Motor neuron (in vitro differentiated cells): ENCODE results near the gene ADGRG4. TPM values are rescaled to one million over a fixed set of nuclear protein-coding genes. Genes with fewer than 3 reads are reported as not detected.
A peak's percentile ranks its signal among the peaks of the same experiment; 100 is the strongest.
"Not testable (repeated sequence)": the region's sequence is repeated elsewhere in the genome, so short reads cannot be mapped to it uniquely, and the experiment has no call there.

ENCODE experiments used
- ATAC-seq, 8 experiments: fragments of 200-7000 bp; cut with Tn5 transposase; replicated peaks in 6 of 8; 2 replicates each; pipeline ENCODE4 v1.8.0; 2021; ENCODE audit warnings: mild to moderate bottlenecking in 8 of 8, moderate library complexity in 8 of 8
- H3K27ac ChIP-seq, 2 donors: fragments of 250-450 bp; sonication (Bioruptor Pico); 2 replicates each; pipeline ENCODE4 v1.9.0; 2021; ENCODE audit warnings: antibody characterized with exemption in 2 of 2, mild to moderate bottlenecking in 2 of 2, moderate library complexity in 1 of 2
- H3K4me1 ChIP-seq, 2 donors: fragments of 250-450 bp; sonication (Bioruptor Pico); replicated peaks in 1 of 2; 2 replicates each; pipeline ENCODE4 v1.6.1; 2021; ENCODE audit warnings: antibody characterized with exemption in 2 of 2, mild to moderate bottlenecking in 2 of 2, moderate library complexity in 1 of 2
- H3K4me3 ChIP-seq, 5 donors: fragments of 250-450 bp; sonication (Bioruptor Pico); 2 replicates each; pipeline ENCODE4 v1.9.0; 2021; ENCODE audit warnings: antibody characterized with exemption in 5 of 5, mild to moderate bottlenecking in 5 of 5, moderate library complexity in 4 of 5
- WGBS, 10 experiments: fragments of 450-650 bp; shearing (Covaris generic); methylation state at CpG; one replicate each; pipeline ENCODE4 v1.0.0; 2022; 5-methylcytosine and 5-hydroxymethylcytosine counted together
- in situ Hi-C, 9 experiments: fragments of 400-800 bp; cut with MboI; loops; one replicate each; pipeline ENCODE4 v1.15.0; 2021; ENCODE audit warnings: low sequenced_read_pairs in 9 of 9, low pct_unique_long_range_greater_than_20kb in 2 of 9; ENCODE audit not compliant: unreplicated experiment in 9 of 9
- total RNA-seq, 8 experiments: library from RNA; unstranded; fragments of 300-600 nt; gene quantifications; 2 replicates each; pipeline versions ENCODE4 v1.2.3 to v1.2.4, GENCODE V29; 2022

Gene ADGRG4
- total RNA-seq: under 1 TPM in 7 of 8 experiments, not detected in 1; under 0.01 to 0.17 (median 0.04) TPM

- in situ Hi-C loops, H3K4me1 ChIP-seq, ATAC-seq, H3K4me3 ChIP-seq, H3K27ac ChIP-seq: not testable (repeated sequence)
- no CpG with 5 or more reads among the region's 4 CpGs for WGBS, 10 experiments
Measured at GRCh38 chrX:136300721-136301120, at the start of gene ADGRG4. Gene ADGRG4 (plus strand): TSS chrX:136300963. CDS start chrX:136308778, 7,815 bp downstream.

- Histone ChIP-seq H3K4me3 (peak within 1 kb of the TSS; percentile 54 to 85 (median 75)), H3K4me1 (peaks cover 0 to 3% of the 10 kb centered on the region in 2 donors), H3K27ac (peak within 1 kb of the TSS in 1 of 2 donors; percentile 29)
- peak; percentile 83 to 95 (median 89) for ATAC-seq
- in situ Hi-C loops: no loop called here
- 0 to 50% (median 43%) methylated on average over 2 to 4 of the region's 73 CpGs; no CpG with 5 or more reads in 7 of the 10 experiments for WGBS, 10 experiments
Measured at GRCh38 chrX:136251041-136251991, 49.4 kb upstream of the ADGRG4 start, which contains the start of gene MAP7D3. Gene MAP7D3 (minus strand): TSS chrX:136251400. CDS start chrX:136251358, 42 bp downstream.

- ATAC-seq: no peak
- in situ Hi-C loops: no loop called here
- Histone ChIP-seq H3K4me3 (no peak overlapping the region), H3K27ac (no peak overlapping the region), H3K4me1 (peaks cover 0 to 3% of the 10 kb centered on the region in 2 donors)
- WGBS, 10 experiments: 8 to 60% (median 48%) methylated on average over 1 to 3 of the region's 5 CpGs; no CpG with 5 or more reads in 7 of the 10 experiments
Measured at GRCh38 chrX:136255541-136255940, 45.2 kb upstream of the ADGRG4 start.

GRCh38 chrX:136256026-136256425 lies 44.7 kb upstream of the ADGRG4 start:
- no peak overlapping the region for H3K27ac ChIP-seq
- H3K4me3 ChIP-seq: no peak overlapping the region
- in situ Hi-C loops: no loop called here
- WGBS, 10 experiments: 10 to 67% (median 40%) methylated on average over 1 to 6 of the region's 7 CpGs; no CpG with 5 or more reads in 5 of the 10 experiments
- H3K4me1 ChIP-seq: peaks cover 0 to 3% of the 10 kb centered on the region in 2 donors
- ATAC-seq: no peak

GRCh38 chrX:136258951-136259350 lies 41.8 kb upstream of the ADGRG4 start:
- in situ Hi-C loops: no loop called here
- ATAC-seq: no peak
- Histone ChIP-seq H3K27ac (no peak overlapping the region), H3K4me3 (no peak overlapping the region), H3K4me1 (no peaks in the 10 kb centered on the region)
- WGBS, 10 experiments: 13 to 80% (median 40%) methylated on average over 1 of the region's 1 CpG; no CpG with 5 or more reads in 7 of the 10 experiments

GRCh38 chrX:136259543-136259942 lies 41.2 kb upstream of the ADGRG4 start:
- in situ Hi-C loops: no loop called here

GRCh38 chrX:136260776-136261175 lies 40.0 kb upstream of the ADGRG4 start:
- H3K4me3 ChIP-seq: no peak overlapping the region
- H3K27ac ChIP-seq: no peak overlapping the region
- in situ Hi-C loops: no loop called here
- no peaks in the 10 kb centered on the region for H3K4me1 ChIP-seq
- ATAC-seq: no peak

More at GRCh38 chrX:136259543-136259942, 41.2 kb upstream of the ADGRG4 start:
- Histone ChIP-seq H3K4me3 (no peak overlapping the region), H3K4me1 (no peaks in the 10 kb centered on the region), H3K27ac (no peak overlapping the region)
- ATAC-seq: no peak
- WGBS, 10 experiments: 0 to 68% (median 42%) methylated on average over 1 to 4 of the region's 4 CpGs; no CpG with 5 or more reads in 7 of the 10 experiments

- WGBS, 10 experiments: 0 to 100% (median 62%) methylated on average over 1 to 7 of the region's 7 CpGs; no CpG with 5 or more reads in 7 of the 10 experiments
- in situ Hi-C loops: no loop called here
- no peak overlapping the region for H3K27ac ChIP-seq
Measured at GRCh38 chrX:136261321-136261720, 39.4 kb upstream of the ADGRG4 start.

GRCh38 chrX:136262243-136262642 lies 38.5 kb upstream of the ADGRG4 start:
- ATAC-seq: no peak
- no peaks in the 10 kb centered on the region for H3K4me1 ChIP-seq
- 74 to 100% methylated on average over 1 to 4 of the region's 5 CpGs; no CpG with 5 or more reads in 8 of the 10 experiments for WGBS, 10 experiments
- in situ Hi-C loops: no loop called here
- H3K27ac ChIP-seq: no peak overlapping the region
- no peak overlapping the region for H3K4me3 ChIP-seq

More at GRCh38 chrX:136261321-136261720, 39.4 kb upstream of the ADGRG4 start:
- ATAC-seq: no peak
- Histone ChIP-seq H3K4me3 (no peak overlapping the region), H3K4me1 (no peaks in the 10 kb centered on the region)

GRCh38 chrX:136262812-136263315 lies 37.9 kb upstream of the ADGRG4 start:
- H3K4me1 ChIP-seq: no peaks in the 10 kb centered on the region
- WGBS, 10 experiments: 43 to 100% (median 53%) methylated on average over 1 to 7 of the region's 7 CpGs; no CpG with 5 or more reads in 4 of the 10 experiments
- in situ Hi-C loops: no loop called here
- H3K4me3 ChIP-seq: no peak overlapping the region
- ATAC-seq: no peak
- H3K27ac ChIP-seq: no peak overlapping the region

GRCh38 chrX:136266828-136267227 lies 33.9 kb upstream of the ADGRG4 start:
- WGBS, 10 experiments: 33 to 60% methylated on average over 1 of the region's 1 CpG; no CpG with 5 or more reads in 8 of the 10 experiments
- in situ Hi-C loops: no loop called here
- no peaks in the 10 kb centered on the region for H3K4me1 ChIP-seq
- no peak overlapping the region for H3K27ac ChIP-seq
- H3K4me3 ChIP-seq: no peak overlapping the region
- no peak for ATAC-seq

- in situ Hi-C loops: no loop called here
- Histone ChIP-seq H3K4me1 (no peaks in the 10 kb centered on the region), H3K4me3 (no peak overlapping the region), H3K27ac (no peak overlapping the region)
- WGBS, 10 experiments: 0 to 13% (median 0%) methylated on average over 1 to 4 of the region's 5 CpGs; no CpG with 5 or more reads in 7 of the 10 experiments
- ATAC-seq: peak in 7 of 8 experiments; percentile 32 to 63 (median 47)
Measured at GRCh38 chrX:136268051-136269048, 32.4 kb upstream of the ADGRG4 start.
